HG03196 (cell line): Measurements from ENCODE around the gene RTP3.
"Not testable (repeated sequence)": the region's sequence is repeated elsewhere in the genome, so short reads cannot be mapped to it uniquely, and the experiment has no call there.

ENCODE experiments used
- ATAC-seq: cut with Tn5 transposase; IDR thresholded peaks from one replicate; pipeline ENCODE4 v1.9.1; 2021; ENCODE audit not compliant: unreplicated experiment

Gene RTP3

GRCh38 chr3:46490338-46491084 lies 7.3 kb upstream of the RTP3 start:
- no peak for ATAC-seq

DNA sequence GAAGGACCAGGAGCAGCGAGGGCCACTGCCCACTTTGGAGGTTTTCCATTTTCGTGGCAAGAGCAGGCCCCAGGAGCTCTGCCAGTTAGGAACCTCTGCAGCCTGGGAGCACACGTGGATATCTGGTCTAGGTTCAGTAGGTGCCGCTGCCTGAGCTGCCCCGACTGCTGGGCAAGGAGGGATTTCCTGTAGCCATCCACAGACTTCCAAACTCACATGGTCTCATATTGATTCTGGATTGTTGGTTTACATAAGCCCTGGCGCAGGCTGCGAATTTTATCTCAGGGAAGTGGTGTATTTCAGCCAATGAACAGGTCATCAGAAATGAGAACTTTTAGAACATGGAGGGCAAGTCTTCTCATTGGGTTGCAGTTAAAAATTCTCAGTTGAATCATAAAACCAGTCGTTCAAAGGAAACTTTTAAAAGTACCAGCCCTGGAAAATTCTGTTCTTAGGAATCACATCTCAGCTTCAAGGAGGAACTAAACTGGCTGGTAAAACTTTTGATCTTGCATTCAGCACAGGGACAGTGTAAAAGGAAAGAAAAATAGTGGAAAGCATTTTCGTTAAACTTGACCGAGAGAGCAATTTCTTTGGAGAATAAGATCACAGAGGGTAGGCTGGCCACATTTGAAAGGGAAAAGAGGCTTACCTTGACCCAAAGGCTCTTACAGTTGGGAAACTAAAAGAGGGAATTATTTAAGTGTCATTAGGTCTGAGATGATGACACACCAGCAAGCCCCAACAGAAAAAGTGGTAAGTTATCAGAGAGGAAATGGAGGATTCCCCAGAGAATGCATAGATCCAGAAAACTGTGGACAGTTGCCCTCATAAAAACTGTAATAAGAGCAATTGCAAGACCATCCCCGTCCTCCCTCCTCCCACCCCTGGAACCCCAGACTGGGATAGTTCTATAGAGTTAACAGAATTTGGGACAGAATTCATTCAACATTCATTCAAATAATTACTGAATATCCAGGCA lies 6.4 kb upstream of the RTP3 start:
- ATAC-seq, result no peak

DNA sequence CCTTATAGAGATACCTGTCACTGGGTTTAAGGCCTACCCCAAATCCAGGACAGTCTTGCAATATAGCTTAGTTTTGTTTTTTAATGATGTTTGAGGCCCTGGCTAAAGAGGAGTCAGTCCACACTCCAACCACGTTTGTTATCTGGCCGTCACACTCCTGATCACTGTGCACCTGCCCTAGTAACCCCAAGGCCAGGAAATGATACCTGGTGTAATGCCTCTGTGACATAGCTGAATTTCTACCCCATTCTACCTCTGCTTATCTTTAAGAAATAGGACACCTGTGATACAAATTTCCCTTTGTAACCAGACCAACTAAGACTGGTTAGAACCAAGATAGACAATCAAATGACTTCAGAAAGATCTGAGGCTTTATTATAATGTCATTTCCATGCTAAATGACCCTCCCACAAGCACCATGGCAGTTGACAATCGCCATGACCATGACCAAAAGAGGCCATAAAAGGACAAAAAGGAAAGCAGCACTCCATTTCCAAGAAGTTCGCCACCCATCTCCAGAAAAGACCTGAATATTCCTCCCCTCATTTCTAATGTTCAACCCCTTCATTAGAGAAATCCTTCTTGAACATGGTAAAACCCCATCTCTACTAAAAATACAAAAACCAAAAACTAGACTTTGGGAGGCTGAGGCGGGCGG lies 4.8 kb upstream of the RTP3 start:
- ATAC-seq, result no peak

- not testable (repeated sequence) for ATAC-seq
Measured at GRCh38 chr3:46494491-46494890, 3.3 kb upstream of the RTP3 start.

- no peak for ATAC-seq
Measured at GRCh38 chr3:46495901-46496456, 1.8 kb upstream of the RTP3 start.

DNA sequence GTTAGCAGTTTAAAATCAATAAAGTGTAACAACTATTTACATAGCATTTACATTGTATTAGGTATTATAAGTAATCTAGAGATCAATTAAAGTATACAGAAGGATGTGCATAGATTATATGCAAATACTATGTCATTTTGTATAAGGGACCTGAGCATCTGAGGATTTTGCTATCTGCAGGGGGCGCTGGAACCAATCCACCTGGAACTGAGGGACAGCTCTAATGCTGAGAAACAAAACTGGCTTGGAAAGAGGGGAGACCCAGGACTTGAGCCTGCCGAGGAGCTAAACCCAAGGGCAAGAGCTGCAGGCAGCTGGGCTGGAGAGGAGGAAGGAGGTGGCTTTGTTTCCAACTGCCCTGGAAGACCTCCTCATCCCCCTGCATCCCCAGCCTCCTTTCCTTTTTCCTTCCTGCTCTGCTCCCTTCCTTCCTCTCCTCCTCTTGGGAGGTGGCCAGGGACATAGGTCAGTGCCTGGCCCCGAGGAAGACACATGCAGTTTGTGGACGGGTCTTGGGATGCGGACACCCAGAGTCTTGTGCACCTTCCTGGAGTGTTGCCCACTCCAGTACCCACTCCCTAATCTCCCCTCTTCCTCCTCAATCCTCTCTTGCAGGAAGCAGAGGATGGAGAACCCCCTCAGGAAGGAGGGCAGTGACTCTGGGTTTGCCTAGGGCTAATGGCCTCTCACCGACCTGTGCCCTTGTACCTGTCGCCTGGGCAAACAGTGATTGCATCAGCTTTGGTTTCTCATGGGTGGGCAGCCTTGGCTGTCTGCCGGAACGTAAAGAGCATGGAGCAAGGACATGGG lies 825 bp upstream of the RTP3 start:
- ATAC-seq, result no peak

GRCh38 chr3:46498916-46499519 lies 1.2 kb downstream of the RTP3 start:
- ATAC-seq, result no peak

DNA sequence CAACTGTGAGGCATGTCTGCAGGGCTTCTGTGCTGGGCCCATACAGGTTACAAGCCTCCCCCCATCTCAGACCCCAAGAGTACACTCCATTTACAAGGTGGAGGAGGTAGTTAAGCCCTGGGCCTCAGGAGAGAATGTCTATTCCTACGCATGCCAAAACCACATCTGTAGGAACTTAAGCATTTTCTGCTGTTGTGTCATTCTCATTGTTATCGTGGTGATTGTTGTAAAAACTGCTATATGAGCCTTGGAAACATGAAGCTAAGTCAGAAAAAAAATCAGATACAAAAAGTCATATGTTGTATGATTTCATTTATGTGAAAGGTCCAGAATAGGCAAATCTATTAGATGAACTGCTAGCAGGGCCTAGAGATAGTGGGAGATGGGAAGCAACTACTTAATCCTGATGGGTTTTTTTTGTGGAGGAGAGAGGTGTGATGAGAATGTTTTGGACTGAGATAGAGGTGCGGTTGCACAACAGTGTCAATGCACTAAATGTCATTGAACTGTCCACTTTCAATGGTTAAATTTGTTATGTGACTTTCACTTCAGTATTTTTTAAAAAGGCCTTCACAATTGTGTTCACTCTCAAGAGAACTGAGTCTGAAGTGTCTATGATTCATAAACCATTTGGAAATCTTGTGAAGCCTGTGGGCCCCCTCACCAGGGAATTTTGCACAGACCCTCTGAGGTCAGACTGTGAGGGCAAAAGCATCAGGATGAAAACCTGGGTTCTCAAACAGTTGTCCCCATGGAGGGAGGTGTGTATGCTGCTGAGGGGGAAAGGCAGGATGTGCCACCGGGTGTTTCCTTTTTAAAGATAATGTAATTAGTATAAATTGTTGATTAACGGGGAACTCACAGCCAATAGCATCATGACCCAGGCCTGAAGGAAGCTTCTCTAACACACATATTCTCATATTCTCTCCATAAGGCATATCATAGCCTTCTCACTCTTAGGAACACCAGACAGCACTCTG lies 3.2 kb downstream of the RTP3 start:
- ATAC-seq, result no peak

GRCh38 chr3:46501702-46502101 lies 3.9 kb downstream of the RTP3 start:
- ATAC-seq, result no peak

DNA sequence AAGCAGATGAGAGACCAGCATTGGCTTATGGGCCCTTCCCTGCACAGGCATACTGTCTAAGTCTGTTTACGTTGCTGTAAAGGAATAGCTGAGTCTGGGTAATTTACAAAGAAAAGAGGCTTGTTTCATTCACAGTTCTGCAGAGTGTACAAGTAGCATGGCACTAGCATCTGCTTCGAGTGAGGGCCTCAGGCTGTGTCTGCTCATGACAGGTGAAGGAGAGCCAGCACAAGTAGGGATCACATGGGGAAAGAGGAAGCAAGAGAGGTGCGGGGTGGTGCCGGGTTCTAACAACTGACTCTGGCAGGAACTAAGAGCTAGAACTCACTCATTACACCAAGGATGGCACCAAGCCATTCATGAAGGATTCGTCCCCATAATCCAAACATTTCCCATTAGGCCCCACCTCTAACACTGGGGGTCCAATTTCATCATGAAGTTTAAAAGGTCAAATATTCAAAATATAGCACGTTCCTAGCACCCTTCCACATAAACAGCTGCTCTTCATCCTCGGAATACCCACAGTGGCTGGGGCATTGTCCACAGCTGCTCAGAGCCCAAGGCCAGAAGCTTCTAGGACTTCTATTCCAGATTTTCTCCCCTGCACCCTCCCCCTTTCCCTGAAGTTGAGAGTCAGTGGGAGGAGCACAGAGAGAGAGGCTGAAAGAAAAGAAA lies 5.6 kb downstream of the RTP3 start:
- no peak for ATAC-seq

DNA sequence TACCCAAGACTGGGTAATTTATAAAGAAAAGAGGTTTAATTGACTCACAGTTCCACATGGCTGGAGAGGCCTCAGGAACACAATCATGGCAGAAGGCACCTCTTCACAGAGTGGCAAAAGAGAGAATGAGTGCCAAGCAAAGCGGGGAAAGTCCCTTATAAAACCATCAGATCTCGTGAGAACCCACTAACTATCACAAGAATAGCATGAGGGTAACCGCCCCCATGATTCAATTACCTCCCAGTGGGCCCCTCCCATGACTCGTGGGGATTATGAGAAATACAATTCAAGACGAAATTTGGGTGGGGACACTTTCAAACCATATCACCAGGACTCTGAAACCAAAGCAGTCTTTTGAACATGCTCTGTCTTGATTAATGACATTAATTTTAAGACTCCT lies 7.0 kb downstream of the RTP3 start:
- ATAC-seq, result no peak

DNA sequence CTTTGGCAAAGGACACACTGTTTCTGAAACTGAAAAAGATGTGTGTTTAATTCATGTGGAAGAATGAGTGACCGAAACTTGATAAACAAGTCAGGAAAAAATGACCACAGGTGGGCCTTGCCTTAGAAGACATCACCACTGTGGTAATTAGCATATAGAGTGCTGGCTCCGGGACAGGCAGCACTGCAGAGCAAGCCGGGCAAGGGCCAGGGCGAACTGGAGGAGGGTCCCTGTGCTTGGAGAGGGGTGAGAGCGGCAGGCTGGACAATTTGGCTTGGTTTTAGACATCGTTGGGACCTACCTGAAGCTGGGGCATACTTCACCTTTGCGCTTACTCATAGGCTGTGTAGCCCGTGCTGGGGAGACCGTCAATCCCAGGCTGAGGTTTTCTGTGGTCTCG lies 8.2 kb downstream of the RTP3 start:
- ATAC-seq, result no peak

- ATAC-seq, result no peak
Measured at GRCh38 chr3:46506526-46506925, 8.8 kb downstream of the RTP3 start.

DNA sequence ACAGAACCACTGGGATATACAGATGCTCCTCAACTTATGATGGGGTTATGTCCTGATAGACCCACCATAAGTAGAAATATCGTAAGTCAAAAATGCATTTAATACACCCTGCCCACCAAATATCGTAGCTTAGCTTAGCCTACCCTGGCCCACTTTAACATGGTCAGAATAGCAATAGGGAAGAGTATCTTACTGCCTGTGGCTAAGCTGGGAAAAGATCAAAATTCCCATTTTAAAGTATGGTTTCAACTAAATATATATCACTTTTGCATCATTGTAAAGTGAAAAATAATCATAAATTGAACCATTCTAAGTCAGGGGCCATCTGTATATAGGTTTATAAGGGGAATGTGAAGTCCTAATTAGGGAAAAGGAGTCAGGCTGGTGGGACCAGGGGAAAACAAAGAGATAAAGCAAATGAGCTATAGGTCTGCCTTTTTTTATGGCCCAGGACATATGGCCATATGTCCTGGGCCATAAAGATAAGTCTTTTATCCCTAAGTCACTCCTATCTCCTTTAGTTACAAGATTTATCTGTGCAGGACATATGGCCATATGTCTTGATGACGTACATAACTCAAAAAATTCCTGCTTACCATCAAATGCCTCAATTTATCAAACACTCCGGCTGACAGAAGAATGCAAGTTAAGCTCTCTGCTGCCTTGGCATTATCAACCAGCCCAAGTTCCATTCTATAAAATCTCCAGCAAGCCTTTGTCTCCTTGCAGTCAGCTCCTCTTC lies 11.2 kb downstream of the RTP3 start:
- no peak for ATAC-seq

DNA sequence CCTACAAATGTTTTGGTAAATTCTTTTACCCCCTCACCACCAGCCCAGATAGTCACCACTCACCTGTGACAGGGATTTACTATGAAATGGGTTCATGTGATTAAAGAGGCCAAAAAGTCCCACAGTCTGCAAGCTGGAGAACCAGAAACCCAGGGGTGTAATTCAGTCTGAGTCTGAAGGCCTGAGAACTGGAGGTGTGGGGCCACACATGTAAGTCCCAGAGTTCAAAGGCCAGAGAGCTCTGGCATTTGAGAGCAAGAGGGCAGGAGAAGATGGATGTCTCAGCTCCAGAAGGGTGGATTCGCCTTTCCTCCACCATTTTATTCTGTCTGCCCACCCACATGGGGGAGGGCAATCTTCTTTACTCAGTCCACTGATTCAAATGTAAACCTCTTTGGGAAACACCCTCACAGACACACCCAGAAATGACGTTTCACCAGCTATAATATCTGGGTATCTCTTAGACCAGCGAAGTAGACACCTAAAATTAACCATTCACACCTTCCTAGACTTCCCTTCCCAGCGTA lies 11.9 kb downstream of the RTP3 start:
- no peak for ATAC-seq

DNA sequence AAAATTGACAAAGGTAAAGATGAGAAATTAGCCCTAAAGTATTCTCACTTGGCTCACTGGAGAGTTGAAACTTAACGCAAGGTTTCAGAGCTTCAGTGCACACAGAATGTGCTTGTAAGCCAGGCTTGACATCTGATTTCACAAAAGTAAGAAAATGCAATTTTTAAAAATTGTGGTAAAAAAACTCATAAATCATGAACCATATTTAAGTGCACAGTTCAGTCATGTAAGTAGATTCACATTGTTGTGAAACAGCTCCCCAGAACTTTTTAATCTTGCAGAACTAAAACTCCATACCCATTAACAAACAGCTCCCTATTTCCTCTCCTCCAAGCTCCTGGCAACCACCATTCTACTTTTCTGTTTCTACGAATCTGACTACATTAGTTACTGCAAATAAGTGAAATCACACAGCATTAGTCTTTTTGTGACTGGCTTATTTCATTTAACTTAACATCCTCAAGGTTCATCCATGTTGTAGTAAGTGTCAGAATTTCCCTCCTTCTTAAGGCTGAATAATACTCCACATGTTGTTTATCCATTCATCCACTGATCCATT lies 14.5 kb downstream of the RTP3 start:
- ATAC-seq, result no peak

DNA sequence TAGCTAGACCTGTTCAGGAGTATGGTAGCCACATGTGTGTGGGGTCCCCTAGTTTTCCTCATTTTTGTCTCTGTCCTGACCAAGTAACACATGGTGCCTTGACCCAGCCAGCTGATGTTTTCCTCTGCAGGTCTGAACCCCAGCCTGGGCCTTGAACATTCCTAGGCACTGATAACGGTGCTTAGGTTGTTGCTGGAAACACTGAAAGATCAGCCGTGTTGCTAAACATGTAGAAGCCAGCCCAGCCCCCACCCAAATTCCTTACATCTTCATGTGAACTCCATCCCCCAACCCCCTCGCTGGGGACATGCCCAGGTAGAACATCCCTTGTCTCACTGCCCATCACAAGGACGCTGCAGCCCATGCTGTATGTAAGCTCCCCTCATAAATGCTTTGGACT lies 18.7 kb downstream of the RTP3 start:
- no peak for ATAC-seq
